AG09309 (cell line): Measurements from ENCODE around the gene STIM2.

Source experiments
- DNase-seq: peaks from one replicate; pipeline ENCODE4 v3.0.0-alpha.2; 2010; ENCODE audit warnings: low read depth
- H3K4me3 ChIP-seq: 2 replicates; pipeline ENCODE4 v1.5.1; 2011; ENCODE audit warnings: mild to moderate bottlenecking, low read depth, low read length, moderate library complexity; ENCODE audit not compliant: control insufficient read depth
- CTCF ChIP-seq: IDR thresholded peaks from 2 replicates; pipeline ENCODE4 v1.5.1; 2011; ENCODE audit warnings: mild to moderate bottlenecking, low read depth, low read length, inconsistent platforms; ENCODE audit not compliant: insufficient read depth, control insufficient read depth; ENCODE audit errors: missing control alignments

STIM2 gene

GRCh38 chr4:26952891-26953290 is 92.2 kb downstream of the STIM2 start:
- no peak overlapping the region for H3K4me3 ChIP-seq
- no peak for TF ChIP-seq CTCF
- no peak for DNase-seq

- TF ChIP-seq CTCF, result no peak
- H3K4me3 ChIP-seq, result no peak overlapping the region
- DNase-seq, result no peak
These were observed 92.7 kb downstream of the STIM2 start for GRCh38 chr4:26953366-26953765.

GRCh38 chr4:26953770-26954423 is 93.3 kb downstream of the STIM2 start:
- no peak for TF ChIP-seq CTCF
- no peak for DNase-seq
- no peak overlapping the region for H3K4me3 ChIP-seq

- H3K4me3 ChIP-seq, result no peak overlapping the region
- no peak for DNase-seq
- TF ChIP-seq CTCF, result no peak
These were observed 94.6 kb downstream of the STIM2 start for GRCh38 chr4:26955241-26955640.

- no peak for TF ChIP-seq CTCF
These were observed 98.4 kb downstream of the STIM2 start for GRCh38 chr4:26958925-26959653.

GRCh38 chr4:26959654-26960047 is 99.0 kb downstream of the STIM2 start:
- H3K4me3 ChIP-seq, result no peak overlapping the region
- DNase-seq, result no peak
- TF ChIP-seq CTCF, result no peak

More at GRCh38 chr4:26958925-26959653, 98.4 kb downstream of the STIM2 start:
- DNase-seq, result no peak
- no peak overlapping the region for H3K4me3 ChIP-seq
